ENCODE measurements around the gene LAMTOR3.

LAMTOR3 gene

DNA sequence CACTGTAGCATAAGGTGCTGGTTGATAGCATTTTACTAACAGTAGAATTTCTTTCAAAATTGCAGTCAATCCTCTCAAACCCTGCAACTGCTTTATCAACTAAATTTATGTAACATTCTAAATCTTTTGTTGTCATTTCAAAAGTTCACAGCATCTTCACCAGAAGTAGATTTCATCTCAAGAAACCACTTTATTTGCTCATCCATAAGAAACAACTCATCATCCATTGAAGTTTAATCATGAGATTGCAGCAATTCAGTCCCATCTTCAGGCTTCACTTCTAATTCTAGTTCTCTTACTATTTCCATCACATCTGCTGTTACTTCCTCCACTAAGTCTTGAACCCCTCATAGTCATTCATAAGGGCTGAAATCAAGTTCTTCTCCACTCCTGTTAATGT is 21.7 kb downstream of the LAMTOR3 start:
- no peaks in the 10 kb centered on the region for H3K9me3 ChIP-seq (ENCODE audit: control insufficient read depth in 2 of 2, low read length in 2 of 2)
- H3K36me3 ChIP-seq (ENCODE audit: control insufficient read depth in 2 of 2, insufficient read depth in 2 of 2, low read length in 2 of 2) = no peaks in the 10 kb centered on the region
- no peak overlapping the region for H3K9ac ChIP-seq (ENCODE audit: low read depth in 1 of 2, low read length in 2 of 2)
- H3K27ac ChIP-seq (ENCODE audit: low read depth in 2 of 2, low read length in 2 of 2) = no peak overlapping the region
- H3K4me3 ChIP-seq (ENCODE audit: low read length in 2 of 2) = no peak overlapping the region
- no peaks in the 10 kb centered on the region for H3K4me1 ChIP-seq (ENCODE audit: control insufficient read depth in 2 of 2, insufficient read depth in 2 of 2, low read length in 2 of 2)
- H3K27me3 ChIP-seq (ENCODE audit: control insufficient read depth in 2 of 2, insufficient read depth in 2 of 2, low read length in 2 of 2) = no peaks in the 10 kb centered on the region

DNA sequence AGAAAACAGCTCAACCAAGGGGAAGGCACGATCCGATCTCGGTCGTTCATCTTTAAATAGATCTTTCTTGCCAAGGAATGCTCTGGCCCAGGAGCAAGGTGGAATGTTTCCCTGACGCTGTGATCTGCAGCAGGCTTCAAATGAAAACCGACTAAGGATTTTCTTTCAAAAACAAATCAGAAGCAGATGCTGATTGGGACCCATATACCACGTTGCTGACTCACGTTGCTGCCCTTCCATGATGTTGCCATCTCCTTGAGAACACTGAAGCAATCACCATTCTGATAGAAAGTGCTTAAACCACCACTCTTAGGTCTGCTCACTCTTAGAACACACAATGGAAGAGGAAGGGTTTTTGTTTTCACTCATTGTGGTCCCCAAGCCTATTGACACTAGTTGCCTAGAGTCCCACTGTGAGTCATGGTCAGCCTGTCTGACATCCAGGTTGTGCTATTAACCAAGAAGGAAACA is 26.1 kb downstream of the LAMTOR3 start:
- Histone ChIP-seq H3K27ac (ENCODE audit: low read depth in 2 of 2, low read length in 2 of 2) (no peak overlapping the region), H3K4me3 (ENCODE audit: low read length in 2 of 2) (no peak overlapping the region), H3K4me1 (ENCODE audit: control insufficient read depth in 2 of 2, insufficient read depth in 2 of 2, low read length in 2 of 2) (no peaks in the 10 kb centered on the region), H3K9me3 (ENCODE audit: control insufficient read depth in 2 of 2, low read length in 2 of 2) (no peaks in the 10 kb centered on the region), H3K36me3 (ENCODE audit: control insufficient read depth in 2 of 2, insufficient read depth in 2 of 2, low read length in 2 of 2) (no peaks in the 10 kb centered on the region), H3K27me3 (ENCODE audit: control insufficient read depth in 2 of 2, insufficient read depth in 2 of 2, low read length in 2 of 2) (no peaks in the 10 kb centered on the region), H3K9ac (ENCODE audit: low read depth in 1 of 2, low read length in 2 of 2) (no peak overlapping the region)

DNA sequence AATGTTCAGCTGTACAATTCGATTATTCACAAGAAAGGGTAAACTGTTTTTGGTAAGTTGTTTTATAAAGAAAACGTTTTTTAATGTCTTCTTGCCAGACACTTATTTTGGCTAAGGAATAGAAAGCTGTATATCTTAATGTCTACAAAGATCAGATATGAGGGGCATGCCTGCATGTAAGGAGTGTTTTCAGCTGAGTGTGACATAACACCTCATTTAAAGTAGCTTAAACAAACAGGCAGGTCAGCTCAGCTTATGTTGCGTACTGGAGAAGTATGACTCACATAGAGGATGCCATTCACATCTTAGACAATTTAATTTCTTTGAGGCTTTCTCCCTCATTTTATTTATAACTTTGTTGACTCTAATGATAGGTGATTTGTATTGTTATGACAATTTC is 30.4 kb downstream of the LAMTOR3 start:
- Histone ChIP-seq H3K27ac (ENCODE audit: low read depth in 2 of 2, low read length in 2 of 2) (no peak overlapping the region), H3K27me3 (ENCODE audit: control insufficient read depth in 2 of 2, insufficient read depth in 2 of 2, low read length in 2 of 2) (no peaks in the 10 kb centered on the region), H3K4me3 (ENCODE audit: low read length in 2 of 2) (no peak overlapping the region), H3K9me3 (ENCODE audit: control insufficient read depth in 2 of 2, low read length in 2 of 2) (no peaks in the 10 kb centered on the region), H3K36me3 (ENCODE audit: control insufficient read depth in 2 of 2, insufficient read depth in 2 of 2, low read length in 2 of 2) (no peaks in the 10 kb centered on the region), H3K4me1 (ENCODE audit: control insufficient read depth in 2 of 2, insufficient read depth in 2 of 2, low read length in 2 of 2) (peaks cover 0 to 2% of the 10 kb centered on the region in 2 donors), H3K9ac (ENCODE audit: low read depth in 1 of 2, low read length in 2 of 2) (no peak overlapping the region)

DNA sequence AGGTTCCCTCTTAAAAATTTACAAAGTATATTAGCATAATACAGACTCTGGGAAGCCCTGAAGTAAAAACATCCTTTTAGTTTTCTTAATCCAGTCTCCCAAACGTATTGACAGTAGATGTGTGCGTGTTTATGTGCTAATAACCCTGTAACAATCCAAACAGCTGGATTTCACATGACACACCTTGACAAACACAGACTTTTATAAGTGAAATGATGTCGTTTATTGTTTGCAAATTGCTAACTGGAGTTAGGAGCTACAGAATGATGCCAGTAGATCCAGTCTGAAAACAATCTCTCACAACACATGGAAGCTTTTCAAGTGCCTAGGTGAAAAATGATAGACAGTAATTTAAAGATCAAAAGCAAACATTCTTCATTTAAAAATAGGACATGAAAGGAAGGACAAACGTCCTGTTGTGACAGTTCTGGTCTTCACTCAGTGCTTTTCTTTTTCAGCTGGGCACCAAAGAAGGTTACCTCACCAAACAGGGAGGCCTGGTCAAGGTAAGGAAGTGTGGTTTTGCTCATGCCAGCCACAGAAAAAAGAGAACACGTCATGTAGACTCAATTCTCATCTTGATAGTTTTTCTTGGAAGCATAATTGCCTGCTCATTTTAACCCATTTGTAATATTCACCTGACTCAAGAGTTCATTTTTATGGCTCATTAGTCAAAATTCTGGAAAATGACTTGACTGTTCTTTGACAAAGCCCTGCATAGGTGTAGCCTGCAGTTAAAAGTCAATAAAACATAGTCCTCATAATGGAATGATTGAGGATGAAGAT is 32.9 kb downstream of the LAMTOR3 start:
- no peaks in the 10 kb centered on the region for H3K9me3 ChIP-seq (ENCODE audit: control insufficient read depth in 2 of 2, low read length in 2 of 2)
- H3K27ac ChIP-seq (ENCODE audit: low read depth in 2 of 2, low read length in 2 of 2) = no peak overlapping the region
- no peaks in the 10 kb centered on the region for H3K36me3 ChIP-seq (ENCODE audit: control insufficient read depth in 2 of 2, insufficient read depth in 2 of 2, low read length in 2 of 2)

DNA sequence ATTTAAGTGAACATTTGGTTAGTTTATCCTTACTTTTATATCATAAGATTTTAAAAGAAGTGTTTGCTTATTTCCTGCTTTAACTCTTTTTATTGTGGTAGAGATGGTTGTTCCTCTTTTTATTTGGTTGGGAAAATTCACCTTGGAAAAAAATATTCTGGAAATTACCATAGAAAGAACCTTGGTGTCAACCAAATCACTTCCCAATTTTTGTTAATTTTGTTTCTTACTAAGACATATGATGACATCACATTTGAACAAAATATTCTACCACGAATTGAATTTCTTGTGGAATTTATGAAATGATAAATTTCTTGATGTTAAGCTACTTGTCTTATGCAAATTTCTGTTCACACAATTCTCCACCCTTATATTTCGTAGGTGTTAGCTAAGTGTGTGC is 33.7 kb downstream of the LAMTOR3 start:
- Histone ChIP-seq H3K9me3 (ENCODE audit: control insufficient read depth in 2 of 2, low read length in 2 of 2) (no peaks in the 10 kb centered on the region), H3K36me3 (ENCODE audit: control insufficient read depth in 2 of 2, insufficient read depth in 2 of 2, low read length in 2 of 2) (no peaks in the 10 kb centered on the region), H3K4me1 (ENCODE audit: control insufficient read depth in 2 of 2, insufficient read depth in 2 of 2, low read length in 2 of 2) (peaks cover 0 to 5% of the 10 kb centered on the region in 2 donors), H3K27me3 (ENCODE audit: control insufficient read depth in 2 of 2, insufficient read depth in 2 of 2, low read length in 2 of 2) (no peaks in the 10 kb centered on the region), H3K4me3 (ENCODE audit: low read length in 2 of 2) (no peak overlapping the region), H3K27ac (ENCODE audit: low read depth in 2 of 2, low read length in 2 of 2) (no peak overlapping the region), H3K9ac (ENCODE audit: low read depth in 1 of 2, low read length in 2 of 2) (no peak overlapping the region)

More for the DNA sequence above, 32.9 kb downstream of the LAMTOR3 start:
- H3K4me3 ChIP-seq (ENCODE audit: low read length in 2 of 2) = no peak overlapping the region
- no peaks in the 10 kb centered on the region for H3K27me3 ChIP-seq (ENCODE audit: control insufficient read depth in 2 of 2, insufficient read depth in 2 of 2, low read length in 2 of 2)
- H3K4me1 ChIP-seq (ENCODE audit: control insufficient read depth in 2 of 2, insufficient read depth in 2 of 2, low read length in 2 of 2) = peaks cover 0 to 4% of the 10 kb centered on the region in 2 donors
- no peak overlapping the region for H3K9ac ChIP-seq (ENCODE audit: low read depth in 1 of 2, low read length in 2 of 2)

DNA sequence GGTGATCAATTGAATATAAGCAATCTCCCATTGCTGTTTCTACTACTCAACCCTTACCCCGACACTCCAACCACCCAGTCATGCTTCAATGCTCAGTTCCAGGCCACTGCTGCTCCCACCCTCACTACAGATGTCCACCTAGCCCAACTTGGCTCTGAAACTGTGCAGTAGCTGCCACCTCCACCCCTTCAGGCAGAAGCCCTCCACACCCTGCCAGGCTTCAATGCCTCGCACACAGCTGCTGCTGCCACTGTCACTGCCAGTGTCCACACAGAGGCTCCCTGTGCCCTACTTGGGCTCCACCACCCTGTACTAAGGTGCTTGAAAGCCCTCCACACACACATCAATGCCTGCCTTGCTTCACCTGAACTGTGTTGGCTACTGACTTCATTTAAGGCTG is 34.6 kb downstream of the LAMTOR3 start:
- peaks cover 0 to 5% of the 10 kb centered on the region in 2 donors for H3K4me1 ChIP-seq (ENCODE audit: control insufficient read depth in 2 of 2, insufficient read depth in 2 of 2, low read length in 2 of 2)
- no peaks in the 10 kb centered on the region for H3K27me3 ChIP-seq (ENCODE audit: control insufficient read depth in 2 of 2, insufficient read depth in 2 of 2, low read length in 2 of 2)
- no peaks in the 10 kb centered on the region for H3K9me3 ChIP-seq (ENCODE audit: control insufficient read depth in 2 of 2, low read length in 2 of 2)
- H3K4me3 ChIP-seq (ENCODE audit: low read length in 2 of 2) = no peak overlapping the region
- no peak overlapping the region for H3K27ac ChIP-seq (ENCODE audit: low read depth in 2 of 2, low read length in 2 of 2)
- no peak overlapping the region for H3K9ac ChIP-seq (ENCODE audit: low read depth in 1 of 2, low read length in 2 of 2)
- no peaks in the 10 kb centered on the region for H3K36me3 ChIP-seq (ENCODE audit: control insufficient read depth in 2 of 2, insufficient read depth in 2 of 2, low read length in 2 of 2)

DNA sequence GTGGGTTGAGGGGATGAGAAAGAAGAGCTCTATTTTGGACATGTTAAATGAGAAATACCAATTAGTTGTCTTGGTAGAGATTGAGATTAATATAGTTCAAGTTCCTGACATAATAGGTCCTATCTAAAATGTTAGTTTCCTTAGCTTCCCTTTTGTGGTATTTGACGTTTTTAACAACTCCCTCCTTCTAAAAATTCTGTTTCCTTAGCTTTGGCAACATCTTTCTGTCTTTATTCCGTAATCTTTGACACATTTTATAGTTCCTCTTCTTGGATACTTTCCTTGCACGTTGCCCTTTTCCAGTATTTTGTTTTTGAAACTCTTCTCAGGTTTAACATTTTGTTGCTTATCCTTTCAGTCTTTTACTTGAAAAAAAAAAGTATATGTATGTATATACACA is 36.9 kb downstream of the LAMTOR3 start:
- Histone ChIP-seq H3K4me3 (ENCODE audit: low read length in 2 of 2) (no peak overlapping the region), H3K27me3 (ENCODE audit: control insufficient read depth in 2 of 2, insufficient read depth in 2 of 2, low read length in 2 of 2) (no peaks in the 10 kb centered on the region), H3K9ac (ENCODE audit: low read depth in 1 of 2, low read length in 2 of 2) (no peak overlapping the region), H3K36me3 (ENCODE audit: control insufficient read depth in 2 of 2, insufficient read depth in 2 of 2, low read length in 2 of 2) (no peaks in the 10 kb centered on the region), H3K4me1 (ENCODE audit: control insufficient read depth in 2 of 2, insufficient read depth in 2 of 2, low read length in 2 of 2) (peaks cover 0 to 5% of the 10 kb centered on the region in 2 donors), H3K27ac (ENCODE audit: low read depth in 2 of 2, low read length in 2 of 2) (no peak overlapping the region), H3K9me3 (ENCODE audit: control insufficient read depth in 2 of 2, low read length in 2 of 2) (no peaks in the 10 kb centered on the region)

DNA sequence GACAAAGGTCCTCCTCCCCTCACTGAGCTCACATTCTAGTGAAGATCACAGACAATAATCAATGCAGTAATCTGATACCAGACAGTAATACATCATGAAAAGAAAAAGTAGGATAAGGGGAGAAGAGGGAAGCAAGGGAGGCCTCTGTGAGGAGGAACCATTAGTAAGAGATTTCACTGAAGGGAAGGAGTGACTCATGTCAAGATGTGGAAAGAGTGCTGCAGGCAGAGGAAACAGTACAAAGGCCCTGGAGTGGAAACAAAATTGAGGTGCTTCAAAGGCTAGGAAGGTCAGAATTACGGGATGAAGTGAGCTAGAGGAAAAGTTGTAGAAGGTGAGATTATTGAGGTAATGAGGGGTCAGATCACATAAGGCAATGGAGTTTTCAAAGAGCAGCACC is 38.1 kb downstream of the LAMTOR3 start:
- Histone ChIP-seq H3K9ac (ENCODE audit: low read depth in 1 of 2, low read length in 2 of 2) (no peak overlapping the region), H3K27ac (ENCODE audit: low read depth in 2 of 2, low read length in 2 of 2) (peak overlapping the region in 1 of 2 donors; percentile 38), H3K4me1 (ENCODE audit: control insufficient read depth in 2 of 2, insufficient read depth in 2 of 2, low read length in 2 of 2) (peaks cover 0 to 4% of the 10 kb centered on the region in 2 donors), H3K9me3 (ENCODE audit: control insufficient read depth in 2 of 2, low read length in 2 of 2) (no peaks in the 10 kb centered on the region), H3K27me3 (ENCODE audit: control insufficient read depth in 2 of 2, insufficient read depth in 2 of 2, low read length in 2 of 2) (no peaks in the 10 kb centered on the region), H3K4me3 (ENCODE audit: low read length in 2 of 2) (no peak overlapping the region), H3K36me3 (ENCODE audit: control insufficient read depth in 2 of 2, insufficient read depth in 2 of 2, low read length in 2 of 2) (no peaks in the 10 kb centered on the region)

DNA sequence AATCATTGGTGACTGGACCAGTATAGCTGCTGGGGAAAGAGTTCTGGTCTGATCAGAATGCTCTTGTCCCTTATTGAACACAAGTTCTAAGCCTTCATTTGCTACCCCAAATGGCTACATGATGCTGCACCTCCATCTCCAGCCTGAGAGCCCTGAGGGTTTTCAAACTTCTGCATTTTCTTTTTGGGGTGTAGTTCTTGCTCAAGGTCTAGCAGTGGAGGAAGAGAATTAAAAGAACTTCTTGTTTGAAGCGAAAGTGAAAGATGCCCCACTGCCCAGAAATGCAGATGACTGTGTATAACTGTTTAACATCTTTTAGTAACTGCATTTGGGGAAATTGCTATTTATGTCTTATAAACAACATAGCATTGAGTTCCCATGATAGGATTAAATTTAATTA is 38.5 kb downstream of the LAMTOR3 start:
- Histone ChIP-seq H3K36me3 (ENCODE audit: control insufficient read depth in 2 of 2, insufficient read depth in 2 of 2, low read length in 2 of 2) (no peaks in the 10 kb centered on the region), H3K4me3 (ENCODE audit: low read length in 2 of 2) (no peak overlapping the region), H3K9ac (ENCODE audit: low read depth in 1 of 2, low read length in 2 of 2) (no peak overlapping the region), H3K27ac (ENCODE audit: low read depth in 2 of 2, low read length in 2 of 2) (no peak overlapping the region), H3K27me3 (ENCODE audit: control insufficient read depth in 2 of 2, insufficient read depth in 2 of 2, low read length in 2 of 2) (no peaks in the 10 kb centered on the region), H3K9me3 (ENCODE audit: control insufficient read depth in 2 of 2, low read length in 2 of 2) (no peaks in the 10 kb centered on the region), H3K4me1 (ENCODE audit: control insufficient read depth in 2 of 2, insufficient read depth in 2 of 2, low read length in 2 of 2) (peaks cover 0 to 3% of the 10 kb centered on the region in 2 donors)

DNA sequence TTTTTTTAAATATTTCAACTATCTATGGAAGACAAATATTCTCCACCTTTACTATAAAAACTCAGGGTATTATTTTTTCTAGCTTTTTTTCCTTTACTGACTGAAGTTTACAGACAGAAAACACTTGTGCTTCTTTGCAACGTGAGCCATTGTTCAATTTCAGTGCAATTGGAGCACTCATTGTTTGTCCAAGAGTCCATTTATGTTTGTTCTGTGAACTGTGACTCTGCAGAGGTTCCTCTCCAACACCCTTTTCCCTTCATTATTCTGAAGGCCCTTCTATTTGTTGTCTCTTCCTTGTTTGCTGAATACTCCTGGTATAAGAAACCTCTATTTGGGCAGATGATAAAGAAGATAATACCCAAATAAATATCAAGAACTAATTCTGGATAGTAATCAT is 40.2 kb downstream of the LAMTOR3 start:
- H3K4me1 ChIP-seq (ENCODE audit: control insufficient read depth in 2 of 2, insufficient read depth in 2 of 2, low read length in 2 of 2) = peaks cover 0 to 3% of the 10 kb centered on the region in 2 donors
- no peaks in the 10 kb centered on the region for H3K36me3 ChIP-seq (ENCODE audit: control insufficient read depth in 2 of 2, insufficient read depth in 2 of 2, low read length in 2 of 2)
- H3K27me3 ChIP-seq (ENCODE audit: control insufficient read depth in 2 of 2, insufficient read depth in 2 of 2, low read length in 2 of 2) = no peaks in the 10 kb centered on the region
- no peak overlapping the region for H3K4me3 ChIP-seq (ENCODE audit: low read length in 2 of 2)
- H3K27ac ChIP-seq (ENCODE audit: low read depth in 2 of 2, low read length in 2 of 2) = no peak overlapping the region
- no peaks in the 10 kb centered on the region for H3K9me3 ChIP-seq (ENCODE audit: control insufficient read depth in 2 of 2, low read length in 2 of 2)
- no peak overlapping the region for H3K9ac ChIP-seq (ENCODE audit: low read depth in 1 of 2, low read length in 2 of 2)
